GM21576 (cell line): ENCODE results near the gene NMNAT1.
"Not testable (repeated sequence)": the region's sequence is repeated elsewhere in the genome, so short reads cannot be mapped to it uniquely, and the experiment has no call there.

Source experiments
- ATAC-seq: cut with Tn5 transposase; IDR thresholded peaks from one replicate; pipeline ENCODE4 v1.9.1; 2021; ENCODE audit warnings: mild to moderate bottlenecking, moderate library complexity; ENCODE audit not compliant: unreplicated experiment

NMNAT1 gene

GRCh38 chr1:9917901-9918300, 25.4 kb upstream of the NMNAT1 start:
- ATAC-seq, result no peak

- ATAC-seq, result no peak
Measured at GRCh38 chr1:9920606-9921005, 22.7 kb upstream of the NMNAT1 start.

GRCh38 chr1:9922342-9922741, 20.9 kb upstream of the NMNAT1 start:
- no peak for ATAC-seq

- ATAC-seq, result no peak
Measured at GRCh38 chr1:9927259-9927658, 16.0 kb upstream of the NMNAT1 start.

- ATAC-seq, result no peak
Measured at GRCh38 chr1:9929431-9930385, 13.6 kb upstream of the NMNAT1 start.

- ATAC-seq, result no peak
Measured at GRCh38 chr1:9942399-9942938, 806 bp upstream of the NMNAT1 start.

GRCh38 chr1:9946315-9946714, 3.0 kb downstream of the NMNAT1 start:
- no peak for ATAC-seq

GRCh38 chr1:9957726-9958125, 14.5 kb downstream of the NMNAT1 start:
- no peak for ATAC-seq

GRCh38 chr1:9960011-9960410, 16.7 kb downstream of the NMNAT1 start:
- no peak for ATAC-seq

GRCh38 chr1:9960706-9961562, 17.7 kb downstream of the NMNAT1 start:
- no peak for ATAC-seq

- ATAC-seq, result no peak
Measured at GRCh38 chr1:9984253-9984652, 41.0 kb downstream of the NMNAT1 start.

GRCh38 chr1:9985001-9985400, 41.7 kb downstream of the NMNAT1 start:
- ATAC-seq, result no peak

GRCh38 chr1:9989773-9990172, 46.5 kb downstream of the NMNAT1 start:
- no peak for ATAC-seq

- ATAC-seq, result no peak
Measured at GRCh38 chr1:9990944-9991343, 47.7 kb downstream of the NMNAT1 start.

GRCh38 chr1:9992910-9993309, 49.6 kb downstream of the NMNAT1 start:
- no peak for ATAC-seq

GRCh38 chr1:9993561-9994075, 50.3 kb downstream of the NMNAT1 start:
- ATAC-seq, result no peak

- no peak for ATAC-seq
Measured at GRCh38 chr1:9996624-9997582, 53.6 kb downstream of the NMNAT1 start, which contains the start of gene RBP7. RBP7 (plus strand) TSS chr1:9997228; CDS start chr1:9997259, 31 bp downstream.

GRCh38 chr1:10001016-10001665, 57.9 kb downstream of the NMNAT1 start:
- no peak for ATAC-seq

GRCh38 chr1:10005248-10005647, 62.0 kb downstream of the NMNAT1 start:
- not testable (repeated sequence) for ATAC-seq
